Right hindlimb (tissue), 1 donor: ENCODE results near the gene SYNPR.

ENCODE experiments used
- DNase-seq: peaks from one replicate; pipeline ENCODE4 v3.0.0-alpha.2; 2018

SYNPR gene

DNA sequence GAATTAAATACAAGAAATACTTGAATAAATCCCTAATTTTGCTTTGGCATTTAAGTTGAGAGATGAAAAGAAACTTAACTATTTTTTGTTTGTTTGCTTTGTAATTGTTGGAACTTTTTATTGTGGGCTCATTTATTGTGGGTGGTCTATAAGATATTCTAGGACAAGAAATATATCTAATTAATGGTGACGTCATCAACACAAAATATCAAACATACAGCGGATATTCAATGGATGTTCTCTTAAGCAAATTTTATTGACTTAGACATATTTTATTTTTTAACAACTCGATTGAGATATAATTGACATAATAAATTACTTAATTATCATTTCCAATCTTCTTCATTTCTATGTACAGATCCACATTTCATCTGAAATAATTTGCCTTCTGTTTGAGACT lies 30.0 kb downstream of the SYNPR start:
- DNase-seq: no peak

- DNase-seq: no peak
These were observed 31.7 kb downstream of the SYNPR start for GRCh38 chr3:63309768-63310167.

GRCh38 chr3:63323766-63324165 lies 45.7 kb downstream of the SYNPR start:
- DNase-seq: no peak

DNA sequence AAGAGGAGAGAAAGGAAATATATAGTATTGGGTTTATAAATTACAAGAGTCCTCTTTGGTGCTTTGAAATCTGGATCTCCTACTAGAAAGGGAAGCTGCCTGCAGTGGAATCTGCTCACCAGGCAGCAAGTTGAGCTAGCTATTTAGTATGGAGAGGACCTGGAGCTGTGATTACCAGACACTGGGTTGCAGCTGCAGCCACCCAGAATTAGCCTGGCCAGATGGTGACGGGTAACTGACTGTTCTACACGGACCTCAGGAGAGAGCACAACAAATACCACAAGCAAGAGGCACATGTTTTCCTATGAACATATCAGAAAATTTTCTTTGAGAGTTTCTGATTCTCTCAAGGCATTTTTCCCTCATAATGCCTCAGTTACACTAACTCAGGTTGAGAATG lies 46.5 kb downstream of the SYNPR start:
- no peak for DNase-seq

GRCh38 chr3:63325386-63325785 lies 47.3 kb downstream of the SYNPR start:
- DNase-seq: no peak

GRCh38 chr3:63328365-63328764 lies 50.3 kb downstream of the SYNPR start:
- DNase-seq: no peak

GRCh38 chr3:63331520-63331919 lies 53.4 kb downstream of the SYNPR start:
- no peak for DNase-seq

- no peak for DNase-seq
These were observed 55.7 kb downstream of the SYNPR start for GRCh38 chr3:63333815-63334214.

- no peak for DNase-seq
These were observed 60.2 kb downstream of the SYNPR start for GRCh38 chr3:63338351-63338750.

DNA sequence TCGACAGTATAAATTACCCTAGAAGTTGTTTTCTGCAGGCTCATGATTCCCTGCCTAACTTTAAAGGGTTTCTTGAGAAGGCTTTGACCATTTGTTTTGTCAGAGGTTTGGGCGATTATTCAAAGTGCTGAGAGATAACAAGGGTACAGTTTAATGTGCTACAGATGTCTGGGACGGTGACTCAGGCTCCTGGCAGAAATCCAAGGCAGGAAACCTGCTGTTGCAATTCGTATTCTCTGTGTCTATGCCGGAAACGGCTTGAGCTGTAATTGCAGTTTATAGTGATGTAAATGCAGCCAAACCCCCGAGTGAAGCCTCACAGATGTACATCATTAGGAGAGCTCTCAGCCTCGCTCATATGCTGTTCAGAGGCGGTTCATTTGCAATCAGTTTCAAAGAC lies 65.6 kb downstream of the SYNPR start:
- DNase-seq: peak; percentile 88

DNA sequence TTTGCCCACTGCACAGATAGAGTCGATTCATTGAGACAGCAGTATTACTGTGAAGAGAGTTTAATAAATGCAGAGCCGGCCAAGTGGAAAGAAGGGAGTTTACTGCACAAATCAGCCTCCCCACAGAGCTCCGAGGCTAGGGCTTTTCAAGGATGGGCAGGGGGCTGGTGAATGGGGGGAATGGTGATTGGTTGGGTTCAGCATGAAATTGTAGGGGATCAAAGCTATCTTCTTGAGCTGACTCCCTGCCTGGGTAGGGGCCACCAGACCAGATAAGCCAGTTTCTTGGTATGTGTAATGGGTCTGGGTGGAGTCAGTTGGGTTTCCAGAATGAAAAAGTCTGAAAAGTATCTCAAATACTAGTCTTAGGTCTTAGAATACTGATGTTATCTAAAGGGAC lies 66.6 kb downstream of the SYNPR start:
- DNase-seq: no peak

- DNase-seq: peak; percentile 52
These were observed 71.8 kb downstream of the SYNPR start for GRCh38 chr3:63349583-63350573.

GRCh38 chr3:63351159-63352007 lies 73.3 kb downstream of the SYNPR start:
- DNase-seq: no peak

DNA sequence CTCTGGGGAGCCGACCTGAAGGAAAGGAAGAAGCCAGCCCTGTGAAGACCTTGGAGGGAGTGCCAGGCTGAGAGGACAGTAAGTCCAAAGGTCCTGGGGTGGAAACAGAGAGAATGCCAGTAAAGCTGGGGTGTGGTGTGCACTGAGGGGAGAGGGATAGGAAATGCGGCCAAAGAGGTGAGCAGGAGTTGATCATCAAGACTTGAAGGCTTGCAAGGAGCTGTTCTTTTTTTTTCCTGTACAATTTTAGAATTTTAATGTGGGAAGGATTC lies 73.8 kb downstream of the SYNPR start:
- DNase-seq: no peak

- no peak for DNase-seq
These were observed 75.3 kb downstream of the SYNPR start for GRCh38 chr3:63353383-63353782.

DNA sequence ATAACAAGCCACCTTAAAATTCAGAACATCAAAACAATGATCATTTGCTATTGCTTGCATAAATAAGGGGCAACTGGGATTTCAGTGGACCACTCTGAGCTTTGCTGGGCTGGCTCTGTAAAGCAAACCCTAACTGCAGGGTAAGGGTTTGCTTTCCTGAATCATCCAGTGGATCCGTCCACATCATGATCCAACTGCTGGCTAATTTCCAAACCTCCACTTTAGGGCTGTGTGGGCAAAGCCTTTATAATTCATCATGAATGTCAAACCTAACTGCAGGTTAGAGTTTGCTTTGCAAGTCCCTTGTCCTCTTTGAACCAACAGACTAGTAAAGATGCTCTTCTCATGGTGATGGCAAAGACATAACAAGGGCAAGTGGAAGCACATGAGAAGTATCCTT lies 76.1 kb downstream of the SYNPR start:
- DNase-seq: no peak

GRCh38 chr3:63355809-63356208 lies 77.7 kb downstream of the SYNPR start:
- DNase-seq: no peak

GRCh38 chr3:63364495-63364894 lies 86.4 kb downstream of the SYNPR start:
- no peak for DNase-seq

GRCh38 chr3:63364910-63365309 lies 86.8 kb downstream of the SYNPR start:
- no peak for DNase-seq

- no peak for DNase-seq
These were observed 87.6 kb downstream of the SYNPR start for GRCh38 chr3:63365671-63366070.

GRCh38 chr3:63370094-63370493 lies 92.0 kb downstream of the SYNPR start:
- DNase-seq: no peak

DNA sequence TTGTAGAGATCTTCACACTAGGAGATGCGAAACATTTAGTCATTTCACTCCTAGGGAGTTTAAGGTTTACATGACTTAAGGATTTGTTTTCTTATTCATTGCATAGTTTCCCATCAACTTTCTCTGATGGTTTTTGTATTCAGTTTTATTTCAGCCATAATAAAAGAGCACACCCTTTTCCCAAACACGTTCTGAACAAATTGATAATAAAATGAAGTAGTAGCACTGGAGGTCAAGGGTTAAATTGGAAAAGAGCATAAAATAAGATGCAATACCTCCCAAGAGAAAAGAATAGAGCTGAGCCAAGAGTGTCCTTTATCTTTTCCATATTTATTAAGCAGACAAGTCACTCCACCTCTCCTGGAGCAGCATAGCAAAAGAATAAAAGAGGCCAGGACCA lies 104.9 kb downstream of the SYNPR start:
- no peak for DNase-seq

DNA sequence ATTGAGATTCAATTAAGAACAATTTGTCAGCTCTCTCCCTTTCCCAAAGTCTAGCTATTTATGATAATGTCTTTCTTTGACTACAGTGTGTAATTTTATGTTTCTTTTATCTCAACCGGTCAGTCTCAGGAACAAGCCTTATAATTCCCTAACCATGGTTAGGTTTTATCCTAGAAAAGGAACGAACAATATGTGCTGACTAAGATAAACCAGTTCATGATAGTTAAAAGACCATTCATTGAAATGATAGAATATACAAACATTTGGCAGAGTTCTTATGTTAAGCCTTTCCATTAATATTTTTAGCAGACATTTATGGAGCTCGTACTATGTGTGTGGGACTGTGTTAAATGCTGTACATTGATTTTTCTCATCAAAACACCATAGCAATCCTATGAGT lies 106.3 kb downstream of the SYNPR start:
- no peak for DNase-seq

GRCh38 chr3:63385629-63386028 lies 107.5 kb downstream of the SYNPR start:
- DNase-seq: no peak
